Thoracic aorta endothelial cell (primary cell): ENCODE data around the gene ARMCX2. TPM values are rescaled to one million over a fixed set of nuclear protein-coding genes. Genes with fewer than 3 reads are reported as not detected.

Experiments used
- small RNA-seq: library from RNA; depleted of rRNA; stranded (forward); fragments of <200 nt; gene quantifications from one replicate; pipeline ENCODE3, GENCODE V24; 2012
- total RNA-seq: library from RNA; depleted of rRNA; stranded (reverse); fragments of >200 nt; gene quantifications from 2 replicates; pipeline ENCODE4 v1.2.3, GENCODE V29; 2012

The ARMCX2 gene
- 33.4 and 47.0 TPM in 2 replicates for total RNA-seq

GRCh38 chrX:101659601-101660063 is at the start of gene ARMCX2:
TSS of gene ARMCX2 (minus strand) at chrX:101659850. CDS start at chrX:101657588, 2,262 bp downstream.

GRCh38 chrX:101617211-101618191 is 42.1 kb downstream of the ARMCX2 start, which contains the start of gene ARMCX6:
TSS of gene ARMCX6 (minus strand) at chrX:101618000. CDS start at chrX:101616620, 1,380 bp downstream.

Small RNA genes lying within 50 kb of the gene (small RNA-seq; reads per million reads assigned to genes)
- 0.28 reads per million for gene RNU6-30P
- not detected for gene RNU6-587P

Other genes with a start within 250 kb of the ARMCX2 start
- 6.8 and 9.0 TPM in 2 replicates for gene ARMCX4, start 174.4 kb downstream of the ARMCX2 start, total RNA-seq
- gene ARMCX1, start 109.3 kb downstream of the ARMCX2 start, total RNA-seq = 26.6 and 27.8 TPM in 2 replicates
- 27.4 and 30.1 TPM in 2 replicates for gene ARMCX6, start 41.9 kb downstream of the ARMCX2 start, total RNA-seq
- gene ARMCX3, start 36.7 kb downstream of the ARMCX2 start, total RNA-seq = 55.8 and 57.8 TPM in 2 replicates